Suprapubic skin (tissue), 4 donors: ENCODE measurements around the gene TGFBR3L. TPM values are rescaled to one million over a fixed set of nuclear protein-coding genes. Genes with fewer than 3 reads are reported as not detected.
A peak's percentile ranks its signal among the peaks of the same experiment; 100 is the strongest.
"Not testable (repeated sequence)": the region's sequence is repeated elsewhere in the genome, so short reads cannot be mapped to it uniquely, and the experiment has no call there.

Experiments used
- DNase-seq, 2 donors: peaks; one replicate each; pipeline ENCODE4 v3.0.0-alpha.2; 2019; ENCODE audit warnings: low spot score in 2 of 2
- H3K27ac ChIP-seq: fragments of 200-600 bp; sonication (generic); one replicate; pipeline ENCODE4 v1.5.1; 2019
- H3K27me3 ChIP-seq: fragments of 200-600 bp; sonication (generic); one replicate; pipeline ENCODE4 v1.5.1; 2019
- H3K36me3 ChIP-seq: fragments of 200-600 bp; sonication (generic); one replicate; pipeline ENCODE4 v1.5.1; 2019
- H3K4me1 ChIP-seq: fragments of 200-600 bp; sonication (generic); one replicate; pipeline ENCODE4 v1.5.1; 2019
- H3K4me3 ChIP-seq: fragments of 200-600 bp; sonication (generic); one replicate; pipeline ENCODE4 v1.5.1; 2019; ENCODE audit warnings: mild to moderate bottlenecking
- H3K9me3 ChIP-seq: fragments of 200-600 bp; sonication (generic); one replicate; pipeline ENCODE4 v1.5.1; 2019
- CTCF ChIP-seq, 2 donors: fragments of 200-600 bp in 1 of 2; fragments of 450-650 bp in 1 of 2; sonication (generic) in 1 of 2; IDR thresholded peaks; one replicate each; pipeline ENCODE4 v1.5.1; 2016 to 2019; ENCODE audit warnings: antibody characterized with exemption in 2 of 2, mild to moderate bottlenecking in 1 of 2, moderate library complexity in 1 of 2
- EP300 ChIP-seq: sonication (generic); formaldehyde crosslinking; IDR thresholded peaks from one replicate; pipeline ENCODE4 v1.6.1; 2017; ENCODE audit warnings: antibody characterized with exemption
- POLR2A ChIP-seq, 2 donors: fragments of 450-650 bp; IDR thresholded peaks; one replicate each; pipeline ENCODE4 v1.6.1; 2017; ENCODE audit warnings: antibody characterized with exemption in 2 of 2, mild to moderate bottlenecking in 2 of 2, moderate library complexity in 2 of 2
- POLR2AphosphoS5 ChIP-seq, 3 donors: sonication (generic); formaldehyde crosslinking; IDR thresholded peaks; one replicate each; pipeline ENCODE4 v1.6.1; 2017; ENCODE audit warnings: antibody characterized with exemption in 3 of 3
- WGBS: methylation state at CpG from one replicate; pipeline ENCODE4 v1.1.5; 2018; 5-methylcytosine and 5-hydroxymethylcytosine counted together
- total RNA-seq, 4 donors: library from RNA; depleted of rRNA; stranded (reverse); fragments of >200 nt; gene quantifications; one replicate each; pipeline ENCODE4 v1.1.0, GENCODE V29; 2016

The TGFBR3L gene
- total RNA-seq, 4 donors from 2014 or later: not detected

GRCh38 chr19:7928741-7929701, 14.4 kb downstream of the TGFBR3L start:
- Histone ChIP-seq H3K4me1 (peaks cover 60% of the 10 kb centered on the region), H3K27me3 (no peaks in the 10 kb centered on the region), H3K9me3 (no peaks in the 10 kb centered on the region), H3K4me3 (peak overlapping the region; percentile 11), H3K36me3 (peaks cover 38% of the 10 kb centered on the region), H3K27ac (peak overlapping the region; percentile 83)
- no peak for TF ChIP-seq POLR2A (IDR thresholded peaks at IDR 0.05)
- TF ChIP-seq POLR2AphosphoS5 (IDR thresholded peaks at IDR 0.05): no peak
- TF ChIP-seq CTCF (IDR thresholded peaks at IDR 0.05): peak; percentile 28 to 49
- TF ChIP-seq EP300: no peak
- peak; percentile 79 to 82 for DNase-seq
- 27% methylated on average over 15 of the region's 24 CpGs for WGBS

- not testable (repeated sequence) for H3K4me3 ChIP-seq, DNase-seq, H3K9me3 ChIP-seq, H3K27me3 ChIP-seq
- peak overlapping the region; percentile 83 for H3K27ac ChIP-seq
- peaks cover 49% of the 10 kb centered on the region for H3K36me3 ChIP-seq
- peaks cover 50% of the 10 kb centered on the region for H3K4me1 ChIP-seq
- WGBS: 84% methylated on average over 11 of the region's 11 CpGs
These were observed 15.4 kb downstream of the TGFBR3L start for GRCh38 chr19:7930030-7930429.

- H3K27ac ChIP-seq: no peak overlapping the region
- TF ChIP-seq POLR2AphosphoS5 (IDR thresholded peaks at IDR 0.05): no peak
- no peak for TF ChIP-seq EP300
- no peak for TF ChIP-seq POLR2A (IDR thresholded peaks at IDR 0.05)
- TF ChIP-seq CTCF (IDR thresholded peaks at IDR 0.05): no peak
- H3K4me1 ChIP-seq: peaks cover 42% of the 10 kb centered on the region
- WGBS: 90% methylated on average over 7 of the region's 7 CpGs
- no peaks in the 10 kb centered on the region for H3K27me3 ChIP-seq
- H3K36me3 ChIP-seq: peaks cover 56% of the 10 kb centered on the region
- H3K4me3 ChIP-seq: no peak overlapping the region
- no peaks in the 10 kb centered on the region for H3K9me3 ChIP-seq
- no peak for DNase-seq
These were observed 16.1 kb downstream of the TGFBR3L start for GRCh38 chr19:7930765-7931164.

GRCh38 chr19:7931221-7932061, 16.8 kb downstream of the TGFBR3L start:
- TF ChIP-seq POLR2AphosphoS5 (IDR thresholded peaks at IDR 0.05) (no peak), CTCF (IDR thresholded peaks at IDR 0.05) (no peak), EP300 (no peak), POLR2A (IDR thresholded peaks at IDR 0.05) (no peak)
- H3K4me1 ChIP-seq: peaks cover 36% of the 10 kb centered on the region
- H3K36me3 ChIP-seq: peaks cover 63% of the 10 kb centered on the region
- no peaks in the 10 kb centered on the region for H3K9me3 ChIP-seq
- H3K27me3 ChIP-seq: no peaks in the 10 kb centered on the region
- no peak overlapping the region for H3K4me3 ChIP-seq
- no peak overlapping the region for H3K27ac ChIP-seq
- DNase-seq: no peak
- 83% methylated on average over 30 of the region's 36 CpGs for WGBS

- TF ChIP-seq EP300 (no peak), POLR2A (IDR thresholded peaks at IDR 0.05) (no peak), POLR2AphosphoS5 (IDR thresholded peaks at IDR 0.05) (no peak)
- H3K27me3 ChIP-seq: no peaks in the 10 kb centered on the region
- WGBS: 87% methylated on average over 17 of the region's 32 CpGs
- DNase-seq: no peak
- H3K36me3 ChIP-seq: peaks cover 72% of the 10 kb centered on the region
- H3K27ac ChIP-seq: no peak overlapping the region
- H3K9me3 ChIP-seq: no peaks in the 10 kb centered on the region
- H3K4me3 ChIP-seq: no peak overlapping the region
- H3K4me1 ChIP-seq: peaks cover 26% of the 10 kb centered on the region
These were observed 17.8 kb downstream of the TGFBR3L start for GRCh38 chr19:7932276-7932929.
